HG02973 (cell line): ENCODE data around the gene PHYKPL.

Experiments
- ATAC-seq: cut with Tn5 transposase; IDR thresholded peaks from one replicate; pipeline ENCODE4 v1.9.1; 2021; ENCODE audit warnings: moderate library complexity; ENCODE audit not compliant: unreplicated experiment

PHYKPL gene

GRCh38 chr5:178232124-178232919 lies at the start of gene PHYKPL:
PHYKPL (minus strand) TSS chr5:178232802; CDS start chr5:178232550, 252 bp downstream.
- peak; percentile 63 for ATAC-seq

DNA sequence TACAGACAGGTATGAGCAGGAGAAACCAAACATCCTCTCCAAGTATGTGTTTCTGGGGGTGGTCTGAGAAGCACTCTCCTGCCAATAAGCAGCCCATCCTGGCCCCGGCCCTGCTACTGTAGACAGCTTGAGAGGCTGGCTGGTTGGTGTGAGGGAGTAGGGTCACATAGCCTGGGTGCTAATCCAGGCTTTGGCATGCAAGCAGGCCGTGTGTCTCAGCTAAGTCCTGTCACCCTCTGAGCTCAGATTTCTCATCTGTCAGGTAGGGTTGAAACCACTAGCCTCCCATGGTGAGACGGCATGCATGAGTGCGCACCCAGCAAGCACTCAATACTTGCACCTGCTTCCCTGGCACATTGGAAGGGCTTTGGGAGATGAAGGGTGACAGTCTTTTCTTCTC lies 49.8 kb upstream of the PHYKPL start:
- ATAC-seq = no peak

- no peak for ATAC-seq
These were observed 48.7 kb upstream of the PHYKPL start for GRCh38 chr5:178281331-178281730.

- ATAC-seq = no peak
These were observed 48.0 kb upstream of the PHYKPL start for GRCh38 chr5:178280631-178281030.

- ATAC-seq = no peak
These were observed 47.3 kb upstream of the PHYKPL start for GRCh38 chr5:178279723-178280438.

DNA sequence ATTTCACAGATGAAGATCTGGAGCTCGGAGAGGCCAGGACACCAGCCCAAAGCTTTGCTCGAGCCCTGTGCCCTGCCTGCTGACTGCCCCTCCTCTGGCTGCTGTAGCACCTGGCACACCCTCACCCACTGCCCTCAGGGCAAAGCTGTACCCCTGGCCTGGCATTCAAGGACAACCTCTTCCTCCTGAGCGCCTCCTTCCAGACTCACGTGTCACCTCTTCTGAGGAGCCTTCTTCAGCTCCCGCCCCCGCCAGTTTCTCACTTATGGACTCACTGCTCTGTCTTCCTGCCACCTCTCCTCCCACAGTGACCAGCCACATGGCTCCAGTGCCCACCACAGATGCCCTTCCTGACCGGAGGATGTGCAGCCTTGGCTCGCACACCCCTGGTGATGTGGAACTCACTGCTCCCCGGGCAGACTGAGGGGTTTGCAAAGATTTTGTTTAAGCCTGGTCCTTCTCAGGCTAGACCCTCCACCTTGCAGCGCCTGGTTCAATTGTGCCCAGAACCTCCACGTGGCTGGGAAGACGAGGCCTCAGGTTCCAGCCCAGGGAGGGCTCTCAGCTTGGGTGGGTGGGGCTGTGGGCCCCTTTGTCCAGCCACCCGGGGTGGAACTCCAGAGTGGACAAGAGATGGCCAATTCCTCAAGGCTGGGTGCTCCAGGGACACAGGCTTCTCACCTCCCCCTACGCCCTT lies 46.6 kb upstream of the PHYKPL start:
- ATAC-seq = no peak

DNA sequence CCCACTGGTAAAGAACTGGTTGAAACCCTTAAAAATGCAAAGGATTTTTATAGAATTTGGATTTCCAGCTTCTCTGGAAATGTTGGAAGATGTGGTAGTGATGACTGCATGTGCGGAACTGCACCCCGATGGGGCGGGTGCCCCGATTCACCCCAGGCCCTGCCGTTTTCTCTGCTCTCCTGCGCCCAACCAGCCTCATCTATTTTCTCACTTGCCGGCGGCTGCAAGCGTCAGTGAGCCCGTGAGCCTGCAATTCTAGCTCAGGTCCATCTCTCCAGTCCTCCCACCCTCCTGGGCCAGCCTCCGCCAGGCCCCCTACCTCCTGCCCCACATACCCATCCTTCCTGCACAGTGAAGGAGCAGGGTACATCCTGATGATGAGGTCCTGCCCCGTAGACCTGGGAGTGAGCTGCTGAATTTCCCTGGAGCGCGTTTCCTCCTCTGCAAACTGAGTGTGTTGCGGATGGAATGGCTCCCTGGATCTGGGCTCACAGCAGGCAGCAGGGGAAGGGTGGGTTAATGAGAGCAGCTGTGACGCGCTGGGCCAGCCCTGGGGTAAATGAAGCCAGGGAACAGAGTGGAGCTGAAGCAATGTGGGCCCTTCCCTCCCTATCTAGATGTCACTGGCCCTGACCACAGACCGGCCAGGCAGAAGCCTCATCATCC lies 45.9 kb upstream of the PHYKPL start:
- ATAC-seq = no peak

DNA sequence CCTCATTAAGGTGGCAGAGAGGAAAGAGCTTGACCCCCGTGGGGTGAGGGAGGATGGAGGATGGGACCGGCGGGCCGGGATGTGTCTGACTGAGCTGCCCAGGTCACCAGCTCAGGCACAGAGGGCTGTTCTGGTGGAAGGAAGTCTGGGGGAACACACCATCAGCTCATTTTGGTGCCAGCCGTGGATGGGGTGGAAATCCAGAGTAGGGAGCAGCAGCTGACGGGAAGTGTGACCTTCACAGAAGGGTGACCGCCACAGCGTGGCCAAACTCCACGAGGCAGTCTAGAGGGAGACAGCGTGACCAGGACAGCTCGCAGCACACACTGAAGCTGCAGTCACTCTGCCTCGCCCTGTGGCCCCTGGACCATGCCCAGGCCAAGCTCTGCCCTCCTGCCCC lies 45.3 kb upstream of the PHYKPL start:
- no peak for ATAC-seq

- ATAC-seq = no peak
These were observed 44.7 kb upstream of the PHYKPL start for GRCh38 chr5:178277346-178277745.

GRCh38 chr5:178274781-178275537 lies 42.4 kb upstream of the PHYKPL start:
- ATAC-seq = no peak

GRCh38 chr5:178273665-178274541 lies 41.3 kb upstream of the PHYKPL start:
- ATAC-seq = no peak

DNA sequence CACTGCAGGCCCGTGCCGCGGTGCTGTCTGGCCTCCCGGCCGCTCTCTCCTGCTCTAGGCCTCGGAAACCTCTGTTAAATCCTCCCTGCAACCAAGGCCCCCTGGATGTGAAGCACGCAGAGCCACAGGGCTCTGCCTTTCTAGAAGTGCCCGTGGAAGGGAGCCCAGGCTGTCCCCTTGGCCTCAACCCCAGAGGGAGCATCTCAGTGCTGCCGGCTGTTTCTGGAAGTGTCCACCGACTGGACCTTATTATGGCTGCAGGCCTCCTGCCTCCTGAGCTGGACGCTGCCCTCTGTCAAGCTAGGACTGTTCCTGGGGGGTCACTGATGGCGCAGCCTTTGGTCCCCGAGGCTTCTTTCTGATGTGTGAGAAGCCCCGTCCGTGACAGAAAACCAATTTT lies 40.4 kb upstream of the PHYKPL start:
- ATAC-seq = no peak

DNA sequence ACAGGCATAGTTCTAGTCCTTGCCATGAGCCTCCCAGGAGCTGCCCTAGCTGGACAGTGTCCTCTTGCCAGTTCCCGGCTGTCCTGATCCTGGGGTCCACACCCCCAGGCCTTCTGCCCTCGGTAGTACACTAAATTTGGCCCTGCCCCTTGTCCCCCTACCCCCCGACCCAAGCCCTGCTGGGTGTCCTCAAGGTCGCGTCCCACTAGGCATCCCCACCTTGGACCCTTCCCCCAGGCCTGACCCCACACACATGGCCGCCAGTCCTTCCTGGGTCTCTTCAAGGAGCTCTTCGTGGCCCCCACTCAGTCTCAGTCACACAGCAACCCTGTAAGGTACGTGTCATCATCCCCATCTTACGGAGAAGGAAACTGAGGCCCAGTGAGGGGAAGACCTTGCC lies 40.0 kb upstream of the PHYKPL start:
- ATAC-seq = no peak

DNA sequence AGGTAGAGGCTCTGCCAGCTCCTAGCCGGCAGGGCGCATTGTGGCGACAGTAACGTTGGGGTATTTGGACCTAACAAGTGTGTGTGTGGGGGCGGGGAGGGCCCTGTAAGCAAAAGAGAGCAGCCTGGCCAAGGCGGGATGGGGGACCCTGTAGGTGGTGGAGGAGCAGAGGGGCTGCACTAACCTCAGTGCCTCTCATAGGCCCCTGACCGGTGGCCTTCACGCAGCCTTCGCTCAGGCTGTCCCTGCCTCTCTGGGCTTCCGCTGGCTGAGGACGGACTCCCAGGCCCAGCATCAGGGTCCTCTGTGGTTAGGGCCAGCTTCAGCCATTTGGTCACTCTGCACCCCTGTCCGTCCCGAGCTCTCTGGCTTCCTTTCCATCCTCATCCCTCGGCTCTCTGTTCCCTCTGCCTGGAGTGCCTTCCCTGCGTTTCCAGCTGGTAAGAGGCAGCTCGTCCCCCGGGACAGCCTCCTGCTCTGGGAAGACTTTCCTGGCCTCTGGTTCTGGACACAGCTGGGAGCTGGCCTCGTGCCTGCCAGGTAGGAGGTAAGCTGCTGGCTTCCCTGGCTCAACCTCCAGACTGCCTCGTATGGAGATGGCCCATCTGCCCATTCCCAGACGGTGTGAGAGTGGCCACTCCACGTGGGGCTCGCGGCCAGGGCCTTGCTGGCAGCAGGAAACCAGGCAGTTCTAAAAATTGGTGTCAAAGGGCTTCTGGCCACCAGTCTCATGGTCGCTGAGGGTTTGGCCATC lies 39.3 kb upstream of the PHYKPL start:
- no peak for ATAC-seq

GRCh38 chr5:178271231-178271630 lies 38.6 kb upstream of the PHYKPL start:
- no peak for ATAC-seq

- ATAC-seq = no peak
These were observed 36.9 kb upstream of the PHYKPL start for GRCh38 chr5:178269499-178269898.

DNA sequence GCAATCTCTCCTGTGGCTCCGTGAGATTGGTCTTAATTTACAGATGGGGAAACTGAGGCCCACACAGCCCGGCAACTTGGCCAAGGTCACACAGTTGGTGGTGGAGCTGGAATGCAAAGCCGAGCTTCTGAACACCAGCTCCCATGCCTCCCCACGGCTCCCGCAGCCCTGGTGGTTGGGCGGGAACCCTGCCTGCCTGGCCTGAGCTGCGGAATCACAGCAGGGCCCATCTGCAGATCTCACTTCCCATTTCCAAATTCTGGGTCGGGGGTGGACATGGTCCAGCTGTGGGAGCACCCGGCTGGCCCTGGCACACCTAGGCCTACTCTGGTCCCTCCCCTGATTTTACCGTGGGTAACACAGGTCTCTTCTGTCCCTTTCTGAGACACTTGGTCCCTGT lies 35.3 kb upstream of the PHYKPL start:
- ATAC-seq = no peak

- ATAC-seq = no peak
These were observed 34.6 kb upstream of the PHYKPL start for GRCh38 chr5:178267245-178267644.

DNA sequence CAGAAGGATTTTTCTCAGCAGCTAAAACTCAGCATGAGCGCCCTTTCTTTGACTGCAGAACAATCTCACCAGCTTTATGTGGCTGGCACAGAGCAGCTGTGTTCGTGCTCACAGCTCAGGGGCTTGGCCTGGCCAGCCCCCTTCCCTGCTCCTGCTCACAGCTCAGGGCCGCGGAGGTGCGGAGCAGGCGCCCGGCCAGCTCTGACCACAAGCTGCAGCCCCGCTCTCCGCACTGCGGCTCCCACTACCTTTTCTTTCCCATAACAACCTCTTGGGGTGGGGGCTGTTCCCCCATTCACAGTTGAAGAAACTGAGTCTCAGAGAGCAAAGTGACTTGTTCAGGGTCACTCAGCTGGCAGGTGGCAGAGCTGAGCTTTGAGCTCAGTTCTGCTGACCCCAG lies 34.0 kb upstream of the PHYKPL start:
- no peak for ATAC-seq
